GM18951 (cell line): ENCODE measurements around the gene SRC.
"Not testable (repeated sequence)": the region's sequence is repeated elsewhere in the genome, so short reads cannot be mapped to it uniquely, and the experiment has no call there.

Experiments
- POLR2A ChIP-seq: IDR thresholded peaks from 4 replicates; pipeline ENCODE4 v1.6.1; 2011; ENCODE audit warnings: mild to moderate bottlenecking; ENCODE audit not compliant: insufficient read length, insufficient read depth; ENCODE audit errors: extremely low read depth
- in situ Hi-C: fragments of 300-500 bp; cut with MboI; formaldehyde crosslinking; loops from one replicate; pipeline ENCODE4 v1.12.0; 2022; ENCODE audit warnings: low sequenced_read_pairs, mixed read lengths, inconsistent platforms; ENCODE audit not compliant: unreplicated experiment

Gene SRC

DNA sequence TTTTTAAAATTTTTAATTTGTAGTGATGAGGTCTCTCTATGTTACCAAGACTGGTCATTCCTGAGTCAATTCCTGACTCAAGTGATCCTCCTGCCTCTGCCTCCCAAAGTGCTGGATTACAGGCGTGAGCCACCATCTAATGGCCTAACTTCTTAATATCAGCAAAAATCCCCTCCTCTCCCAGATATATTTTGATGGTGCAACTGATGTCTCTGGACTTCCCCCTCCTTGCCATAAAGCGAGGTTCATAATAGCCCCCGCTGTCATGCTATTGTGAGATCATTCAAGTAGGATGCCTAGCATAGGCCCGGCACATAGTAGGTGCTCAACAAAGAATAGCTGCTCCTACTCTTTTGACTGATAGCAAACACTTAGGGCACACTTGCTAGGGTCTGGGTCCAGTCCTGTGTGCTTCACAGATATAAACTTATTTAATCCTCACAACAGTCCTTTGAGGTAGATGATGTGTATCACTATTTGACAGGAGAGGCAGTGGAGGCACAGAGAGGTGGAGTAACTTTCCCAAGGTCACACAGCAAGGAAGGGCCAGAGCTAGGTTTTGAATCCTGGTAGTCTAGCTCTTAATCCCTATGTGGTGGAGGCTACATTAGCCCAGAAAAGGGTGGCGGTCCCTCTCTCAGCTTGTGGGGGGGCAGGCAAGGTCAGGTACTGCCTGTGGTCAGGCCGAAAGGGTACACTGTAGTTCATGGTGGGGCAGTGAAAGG lies 14.6 kb downstream of the SRC start:
- in situ Hi-C loops = no loop called here
- TF ChIP-seq POLR2A = no peak

GRCh38 chr20:37361336-37361735 lies 15.4 kb downstream of the SRC start:
- TF ChIP-seq POLR2A = no peak
- in situ Hi-C loops = no loop called here

DNA sequence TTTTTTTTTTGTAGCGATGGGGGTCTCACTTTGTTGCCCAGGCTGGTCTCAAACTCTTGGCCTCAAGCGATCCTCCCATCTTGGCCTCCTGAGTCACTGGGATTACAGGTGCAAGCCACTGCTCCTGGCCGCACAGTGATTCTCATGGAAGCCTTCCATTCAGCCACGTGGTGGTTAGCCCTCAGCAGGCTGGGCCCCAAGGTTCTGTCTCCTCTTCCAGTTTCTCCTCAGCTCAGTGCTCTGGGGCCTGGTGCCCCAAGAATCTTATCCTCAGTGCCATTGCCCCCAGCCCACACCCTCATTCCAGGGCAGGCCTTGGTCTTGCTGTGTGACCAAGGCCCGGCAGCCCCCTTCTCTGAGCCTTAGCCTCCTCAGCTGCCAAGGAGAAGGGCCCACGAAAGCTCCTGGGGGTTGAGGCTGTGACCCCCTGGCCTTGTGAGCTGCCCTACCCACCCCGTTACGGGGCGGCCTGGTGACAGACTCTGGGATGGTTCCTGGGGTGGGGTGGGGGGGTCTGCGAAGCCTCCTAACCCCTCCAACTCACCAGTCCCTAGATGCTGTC lies 16.4 kb downstream of the SRC start:
- no peak for TF ChIP-seq POLR2A
- in situ Hi-C loops = no loop called here

GRCh38 chr20:37362821-37363220 lies 16.9 kb downstream of the SRC start:
- in situ Hi-C loops = no loop called here
- no peak for TF ChIP-seq POLR2A

- no peak for TF ChIP-seq POLR2A
- in situ Hi-C loops = no loop called here
These were observed 17.5 kb downstream of the SRC start for GRCh38 chr20:37363221-37364012.

GRCh38 chr20:37364013-37364926 lies 18.3 kb downstream of the SRC start:
- in situ Hi-C loops = no loop called here
- TF ChIP-seq POLR2A = no peak

DNA sequence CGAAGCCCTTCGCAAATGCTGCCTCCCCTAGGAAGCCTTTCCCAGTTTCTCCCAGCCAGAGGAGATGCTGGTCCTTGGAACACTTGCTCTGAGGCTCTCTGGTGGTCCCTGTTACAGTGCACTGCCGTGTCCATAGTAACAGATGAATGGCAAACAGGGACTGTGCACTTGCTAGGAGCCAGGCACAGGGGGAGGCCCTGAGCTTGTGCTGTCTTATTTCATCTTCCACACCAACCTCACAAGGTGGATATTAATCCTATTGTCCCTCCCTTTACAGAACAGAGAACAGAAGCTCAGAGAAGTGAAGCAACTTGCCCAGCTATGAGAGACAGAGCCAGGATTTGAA lies 19.0 kb downstream of the SRC start:
- in situ Hi-C loops = no loop called here
- TF ChIP-seq POLR2A = no peak

GRCh38 chr20:37365760-37366638 lies 20.1 kb downstream of the SRC start:
- in situ Hi-C loops = no loop called here
- TF ChIP-seq POLR2A = no peak

DNA sequence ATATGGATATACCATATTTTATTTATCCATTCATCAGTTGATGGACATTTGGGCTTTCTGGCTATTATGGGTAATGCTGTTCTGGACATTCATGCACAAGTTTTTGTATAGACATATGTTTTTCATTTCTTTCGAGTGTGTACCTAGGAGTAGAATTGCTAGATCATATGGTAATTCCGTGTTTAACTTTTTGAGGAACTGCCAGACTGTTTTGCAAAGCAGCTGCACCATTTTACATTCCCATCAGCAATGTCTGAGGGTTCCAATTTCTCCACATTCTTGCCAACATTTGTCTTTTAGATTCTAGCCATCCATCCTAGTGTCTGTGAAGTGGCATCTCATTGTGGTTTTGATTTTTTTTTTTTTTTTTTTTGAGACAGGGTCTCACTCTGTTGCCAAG lies 20.8 kb downstream of the SRC start:
- no peak for TF ChIP-seq POLR2A
- in situ Hi-C loops = no loop called here

DNA sequence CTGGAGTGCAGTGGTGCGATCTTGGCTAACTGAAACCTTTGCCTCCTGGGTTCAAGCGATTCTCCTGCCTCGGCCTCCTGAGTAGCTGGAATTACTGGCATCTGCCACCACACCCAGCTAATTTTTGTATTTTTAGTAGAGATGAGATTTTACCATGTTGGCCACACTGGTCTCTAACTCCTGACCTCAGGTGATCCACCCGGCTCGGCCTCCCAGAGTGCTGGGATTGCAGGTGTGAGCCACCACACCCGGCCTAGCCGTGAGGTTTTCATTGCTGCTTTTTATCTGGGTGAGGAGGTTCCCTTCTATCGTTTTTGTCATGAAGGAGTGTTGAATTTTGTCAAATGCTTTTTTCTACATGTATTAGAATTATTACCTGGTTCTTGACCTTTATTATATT lies 23.9 kb downstream of the SRC start:
- in situ Hi-C loops = no loop called here
- no peak for TF ChIP-seq POLR2A

DNA sequence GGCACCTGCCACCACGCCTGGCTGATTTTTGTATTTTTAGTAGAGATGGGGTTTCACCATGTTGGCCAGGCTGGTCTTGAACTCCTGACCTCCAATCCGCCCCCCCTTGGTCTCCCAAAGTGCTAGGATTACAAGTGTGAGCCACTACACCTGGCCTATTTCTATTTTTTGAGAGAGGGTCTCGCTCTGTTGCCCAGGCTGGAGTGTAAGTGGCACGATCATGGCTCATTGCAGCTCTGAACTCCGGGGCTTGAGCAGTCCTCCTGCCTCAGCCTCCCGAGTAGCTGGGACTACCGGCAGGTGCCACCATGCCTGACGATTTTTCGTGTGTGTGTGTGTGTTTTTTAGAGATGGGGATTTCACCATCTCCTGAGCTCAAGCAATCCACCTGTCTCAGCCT lies 25.9 kb downstream of the SRC start:
- in situ Hi-C loops = not testable (repeated sequence)

- no peak for TF ChIP-seq POLR2A
- in situ Hi-C loops = no loop called here
These were observed 26.5 kb downstream of the SRC start for GRCh38 chr20:37372441-37372840.
